Endothelial cell of umbilical vein (primary cell): ENCODE results near the gene KCNMA1. TPM values are rescaled to one million over a fixed set of nuclear protein-coding genes. Genes with fewer than 3 reads are reported as not detected.

Source experiments
- BruUV-seq: library from RNA; stranded (reverse); fragments of 400-500 nt; replicated peaks from 2 replicates; lab custom pipeline; 2021; lab: Mats Ljungman, UMichigan
- CTCF ChIA-PET: fragments of 300-600, 350-600 bp; sonication (Branson Sonifier 250); formaldehyde crosslinking; loops from one replicate; lab custom pipeline; 2021; ENCODE audit warnings: antibody characterized with exemption, inconsistent platforms; lab: Charles Lee
- POLR2A ChIA-PET: fragments of 300-600, 350-600 bp; sonication (Branson Sonifier 250); formaldehyde crosslinking; loops from one replicate; lab custom pipeline; 2021; ENCODE audit warnings: antibody characterized with exemption, inconsistent platforms; lab: Charles Lee
- DNase-seq: peaks from one replicate; pipeline ENCODE4 v3.0.0-alpha.2; 2011; ENCODE audit warnings: low read depth, low spot score
- FAIRE-seq: peaks from 2 replicates; lab custom pipeline; 2011; peaks lifted over from hg19 to GRCh38; lab: Jason Lieb, UNC
- H2AFZ ChIP-seq: 2 replicates; pipeline ENCODE4 v1.6.0; 2012; ENCODE audit warnings: low read depth, low read length, control low read depth, inconsistent platforms
- H3K27ac ChIP-seq: 2 replicates; pipeline ENCODE4 v1.5.1; 2011; ENCODE audit warnings: low read depth, mild to moderate bottlenecking, control low read depth, low read length, moderate library complexity; ENCODE audit not compliant: insufficient read depth
- H3K27me3 ChIP-seq, 2 experiments: 2 replicates each; pipeline versions ENCODE4 v1.6.0 to v1.6.1; 2011; ENCODE audit warnings: low read length in 2 of 2, mixed read lengths in 1 of 2; ENCODE audit not compliant: control insufficient read depth in 2 of 2, insufficient read depth in 2 of 2
- H3K36me3 ChIP-seq, 2 experiments: 2 replicates in 1 of 2; 3 replicates in 1 of 2; pipeline ENCODE4 v1.5.1; 2011; ENCODE audit warnings: low read length in 2 of 2, mild to moderate bottlenecking in 1 of 2, moderate library complexity in 1 of 2; ENCODE audit not compliant: control insufficient read depth in 2 of 2, insufficient read depth in 2 of 2; ENCODE audit errors: extremely low read depth in 1 of 2
- H3K4me1 ChIP-seq: 3 replicates; pipeline ENCODE4 v1.5.1; 2011; ENCODE audit warnings: mild to moderate bottlenecking, low read length; ENCODE audit not compliant: control insufficient read depth, insufficient read depth; ENCODE audit errors: extremely low read depth
- H3K4me2 ChIP-seq: 2 replicates; pipeline ENCODE4 v1.6.1; 2011; ENCODE audit warnings: low read length, control low read depth, mixed read lengths; ENCODE audit not compliant: insufficient read depth
- H3K4me3 ChIP-seq, 3 experiments: fragments of 200-600 bp in 1 of 3; sonication (generic), shearing (Covaris generic) in 1 of 3; replicated peaks in 1 of 3; 2 replicates each; pipeline ENCODE4 v1.5.1; 2011 to 2016; ENCODE audit warnings: control low read depth in 3 of 3, low read length in 3 of 3, mild to moderate bottlenecking in 2 of 3, inconsistent platforms in 1 of 3, low read depth in 1 of 3, moderate library complexity in 1 of 3; ENCODE audit not compliant: insufficient read depth in 1 of 3
- H3K79me2 ChIP-seq: 2 replicates; pipeline ENCODE4 v1.6.0; 2012; ENCODE audit warnings: low read length, inconsistent platforms; ENCODE audit not compliant: control insufficient read depth, insufficient read depth
- H3K9ac ChIP-seq: replicated peaks from 2 replicates; pipeline ENCODE3; 2011; ENCODE audit warnings: low read length, control low read depth; ENCODE audit not compliant: insufficient read depth; ENCODE audit errors: extremely low read depth
- H3K9me1 ChIP-seq: replicated peaks from 3 replicates; pipeline ENCODE4 v1.6.0; 2011; ENCODE audit warnings: mild to moderate bottlenecking, low read length; ENCODE audit not compliant: control insufficient read depth, insufficient read depth; ENCODE audit errors: extremely low read depth
- H3K9me3 ChIP-seq: replicated peaks from 2 replicates; pipeline ENCODE4 v1.5.1; 2012; ENCODE audit warnings: low read length, inconsistent platforms; ENCODE audit not compliant: control insufficient read depth, insufficient read depth
- H4K20me1 ChIP-seq: replicated peaks from 2 replicates; pipeline ENCODE3; 2011; ENCODE audit warnings: mild to moderate bottlenecking, low read length; ENCODE audit not compliant: control insufficient read depth, insufficient read depth; ENCODE audit errors: extremely low read depth
- EZH2 ChIP-seq: IDR thresholded peaks from 2 replicates; pipeline ENCODE4 v1.6.1; 2012; ENCODE audit warnings: borderline replicate concordance, low read depth, mild to moderate bottlenecking, moderate library complexity, low read length, inconsistent platforms; ENCODE audit not compliant: severe bottlenecking
- FOS ChIP-seq: IDR thresholded peaks from 2 replicates; pipeline ENCODE4 v1.6.1; 2011; ENCODE audit warnings: mild to moderate bottlenecking, low read length, moderate library complexity, borderline replicate concordance; ENCODE audit not compliant: insufficient read depth
- GATA2 ChIP-seq: IDR thresholded peaks from 2 replicates; pipeline ENCODE4 v1.7.0; 2011; ENCODE audit warnings: low read depth, mild to moderate bottlenecking, moderate library complexity, mixed read lengths, low read length; ENCODE audit not compliant: insufficient read length, insufficient read depth
- JUN ChIP-seq: IDR thresholded peaks from 2 replicates; pipeline ENCODE4 v1.6.1; 2011; ENCODE audit warnings: borderline replicate concordance, low read depth; ENCODE audit not compliant: insufficient read length, insufficient read depth
- MAX ChIP-seq: IDR thresholded peaks from 2 replicates; pipeline ENCODE4 v1.6.1; 2011; ENCODE audit not compliant: insufficient read depth, insufficient read length
- MYC ChIP-seq: IDR thresholded peaks from one replicate; pipeline ENCODE4 v1.6.1; 2011; ENCODE audit warnings: mild to moderate bottlenecking, low read depth, low read length
- POLR2A ChIP-seq: IDR thresholded peaks from 2 replicates; pipeline ENCODE4 v1.6.1; 2012; ENCODE audit warnings: low read depth, mild to moderate bottlenecking, control low read depth, low read length
- POLR2AphosphoS5 ChIP-seq: IDR thresholded peaks from 2 replicates; pipeline ENCODE4 v1.6.1; 2012; ENCODE audit warnings: low read depth, mild to moderate bottlenecking, control low read depth, low read length, moderate library complexity; ENCODE audit not compliant: insufficient read depth
- dilution Hi-C: fragments of 300-500 bp; cut with MboI; formaldehyde crosslinking; loops from one replicate; pipeline ENCODE4 v1.15.0; 2019; ENCODE audit warnings: low sequenced_read_pairs; ENCODE audit not compliant: extremely low pct_ligation_motif_present
- intact Hi-C: fragments of 100-400 bp; cut with micrococcal nuclease; formaldehyde crosslinking; loops from one replicate; pipeline ENCODE4 v1.10.0; 2022
- polyA plus RNA-seq, 4 experiments: library from polyadenylated mRNA; depleted of rRNA in 3 of 4; stranded (reverse) in 3 of 4; unstranded in 1 of 4; fragments of >200 nt; gene quantifications; 2 replicates each; pipeline versions ENCODE4 v1.2.1 to v1.2.3, GENCODE V29; 2011 to 2012; ENCODE audit warnings: missing spikeins in 1 of 4
- total RNA-seq: library from RNA; stranded (reverse); gene quantifications from 2 replicates; pipeline ENCODE4 v1.2.3, GENCODE V29; 2021
- TF ChIP-seq, protein P1 (sequence below), 2 donors: IDR thresholded peaks; 1 replicate in 1 of 2; 2 replicates in 1 of 2; pipeline ENCODE4 v1.5.1; 2011; ENCODE audit warnings: low read length in 2 of 2, mild to moderate bottlenecking in 2 of 2, moderate library complexity in 2 of 2, control low read depth in 1 of 2, inconsistent platforms in 1 of 2, low read depth in 1 of 2; ENCODE audit not compliant: insufficient read depth in 1 of 2; ENCODE audit errors: extremely low read depth in 1 of 2

The KCNMA1 gene
- total and polyA plus RNA-seq, 2 donors (not counting 3 experiments of a cell fraction or from before 2014, with no cell fraction given), result 0.10 to 0.82 TPM

DNA sequence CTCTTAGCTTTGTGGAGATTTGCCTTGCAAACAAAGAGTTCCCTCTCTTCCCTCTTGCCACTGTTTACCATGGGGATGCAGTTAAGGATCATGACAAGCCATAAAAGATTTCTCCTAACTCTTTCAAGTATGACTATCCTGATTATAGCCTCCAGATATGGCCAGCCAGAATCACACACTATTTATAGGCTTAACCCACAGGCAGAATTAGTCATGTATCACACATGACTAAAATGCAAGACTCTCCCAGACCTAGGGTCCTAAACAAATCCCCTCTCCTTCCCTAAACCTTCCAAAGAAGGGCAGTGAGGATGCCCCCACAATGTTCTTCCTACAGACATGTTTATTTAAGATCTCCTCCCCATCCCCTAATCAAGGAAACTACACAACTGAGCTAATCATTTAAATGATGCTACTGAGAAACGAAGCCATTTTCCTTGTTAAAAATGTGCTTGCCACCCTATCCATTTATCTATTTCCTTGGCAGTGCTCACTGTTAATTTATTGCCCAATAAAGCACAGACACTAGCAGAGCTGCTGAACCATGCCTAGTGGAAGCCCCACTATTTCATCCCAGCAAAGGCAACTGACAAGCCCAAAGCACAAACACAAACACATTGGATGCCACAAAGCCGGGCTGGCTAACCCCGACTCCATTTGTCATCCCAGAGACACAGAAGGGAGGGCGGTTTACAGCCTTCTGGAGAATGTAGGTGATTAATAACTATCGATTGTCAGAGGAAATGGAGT lies 363.4 kb downstream of the KCNMA1 start:
- dilution Hi-C loops, result no loop called here
- H2AFZ ChIP-seq, result no peak overlapping the region
- FAIRE-seq, result no peak
- ChIA-PET CTCF (no interaction called here), POLR2A (no interaction called here)
- no peak overlapping the region for H3K4me3 ChIP-seq
- intact Hi-C loops, result no loop called here
- H3K9me1 ChIP-seq, result no peaks in the 10 kb centered on the region
- H3K9me3 ChIP-seq, result no peaks in the 10 kb centered on the region
- TF ChIP-seq MAX (no peak), POLR2A (no peak), EZH2 (no peak), GATA2 (no peak), MYC (no peak), POLR2AphosphoS5 (no peak), FOS (no peak), JUN (no peak)
- TF ChIP-seq, protein P1, sequence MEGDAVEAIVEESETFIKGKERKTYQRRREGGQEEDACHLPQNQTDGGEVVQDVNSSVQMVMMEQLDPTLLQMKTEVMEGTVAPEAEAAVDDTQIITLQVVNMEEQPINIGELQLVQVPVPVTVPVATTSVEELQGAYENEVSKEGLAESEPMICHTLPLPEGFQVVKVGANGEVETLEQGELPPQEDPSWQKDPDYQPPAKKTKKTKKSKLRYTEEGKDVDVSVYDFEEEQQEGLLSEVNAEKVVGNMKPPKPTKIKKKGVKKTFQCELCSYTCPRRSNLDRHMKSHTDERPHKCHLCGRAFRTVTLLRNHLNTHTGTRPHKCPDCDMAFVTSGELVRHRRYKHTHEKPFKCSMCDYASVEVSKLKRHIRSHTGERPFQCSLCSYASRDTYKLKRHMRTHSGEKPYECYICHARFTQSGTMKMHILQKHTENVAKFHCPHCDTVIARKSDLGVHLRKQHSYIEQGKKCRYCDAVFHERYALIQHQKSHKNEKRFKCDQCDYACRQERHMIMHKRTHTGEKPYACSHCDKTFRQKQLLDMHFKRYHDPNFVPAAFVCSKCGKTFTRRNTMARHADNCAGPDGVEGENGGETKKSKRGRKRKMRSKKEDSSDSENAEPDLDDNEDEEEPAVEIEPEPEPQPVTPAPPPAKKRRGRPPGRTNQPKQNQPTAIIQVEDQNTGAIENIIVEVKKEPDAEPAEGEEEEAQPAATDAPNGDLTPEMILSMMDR (IDR thresholded peaks at IDR 0.05; ENCODE audit: extremely low read depth in 1 of 2, insufficient read depth in 1 of 2, low read depth in 1 of 2, low read length in 2 of 2), result no peak
- no peak overlapping the region for H3K9ac ChIP-seq
- no peaks in the 10 kb centered on the region for H4K20me1 ChIP-seq
- no peaks in the 10 kb centered on the region for H3K79me2 ChIP-seq
- H3K27ac ChIP-seq, result no peak overlapping the region
- H3K36me3 ChIP-seq, result no peaks in the 10 kb centered on the region
- DNase-seq, result no peak
- no peaks in the 10 kb centered on the region for H3K4me1 ChIP-seq
- no TSS peak for BruUV-seq
- H3K27me3 ChIP-seq, result peaks cover 6 to 16% of the 10 kb centered on the region in 2 experiments
- H3K4me2 ChIP-seq, result no peak overlapping the region
